K562 (cell line): ENCODE measurements around the gene ATXN7. TPM values are rescaled to one million over a fixed set of nuclear protein-coding genes. Genes with fewer than 3 reads are reported as not detected.

ENCODE experiments used
- ATAC-seq: fragments of 200-7000 bp; cut with Tn5 transposase; 3 replicates; pipeline ENCODE4 v1.9.1; 2020; ENCODE audit warnings: moderate library complexity
- BruUV-seq: library from RNA; stranded (reverse); fragments of 400-500 nt; replicated peaks from 2 replicates; lab custom pipeline; 2021; lab: Mats Ljungman, UMichigan
- CTCF ChIA-PET: fragments of 300-600 bp; formaldehyde crosslinking; extraction: SDS; loops from one replicate; lab custom pipeline; 2021; ENCODE audit warnings: low intra/inter-chr PET ratio; lab: Yijun Ruan, JAX
- POLR2A ChIA-PET: fragments of 300-600, 350-650 bp; sonication (Branson Sonifier 250); formaldehyde crosslinking; extraction: SDS; loops from one replicate; lab custom pipeline; 2021; ENCODE audit warnings: antibody characterized with exemption, inconsistent platforms; lab: Yijun Ruan, JAX
- DNase-seq, 4 experiments: peaks; one replicate each; pipeline versions ENCODE4 v3.0.0 to v3.0.0-alpha.2; 2011 to 2018; ENCODE audit warnings: low spot score in 3 of 4, mixed read lengths in 3 of 4; ENCODE audit errors: extremely low read depth in 1 of 4
- FAIRE-seq: peaks from 2 replicates; lab custom pipeline; 2011; peaks lifted over from hg19 to GRCh38; lab: Jason Lieb, UNC
- H2AFZ ChIP-seq: 2 replicates; pipeline ENCODE4 v1.6.0; 2011; ENCODE audit warnings: low read depth, low read length, control low read depth, inconsistent platforms
- H3K27ac ChIP-seq: fragments of 200-600 bp; 3 replicates; pipeline ENCODE4 v1.8.0; 2011; ENCODE audit warnings: low read depth, mild to moderate bottlenecking, control low read depth, inconsistent platforms, low read length, moderate library complexity, mixed read lengths; ENCODE audit errors: extremely low read depth
- H3K27me3 ChIP-seq, 2 experiments: fragments of 300-600 bp in 1 of 2; 2 replicates in 1 of 2; 3 replicates in 1 of 2; pipeline versions ENCODE4 v1.6.0 to v1.8.0; 2011; ENCODE audit warnings: inconsistent platforms in 2 of 2, low read length in 2 of 2, mild to moderate bottlenecking in 1 of 2, mixed read lengths in 1 of 2, moderate library complexity in 1 of 2; ENCODE audit not compliant: control insufficient read depth in 2 of 2, insufficient read depth in 2 of 2
- H3K36me3 ChIP-seq: fragments of 300-600 bp; 3 replicates; pipeline ENCODE4 v1.8.0; 2011; ENCODE audit warnings: mild to moderate bottlenecking, low read length, inconsistent platforms; ENCODE audit not compliant: control insufficient read depth, insufficient read depth
- H3K4me1 ChIP-seq, 2 experiments: fragments of 200-600 bp in 1 of 2; replicated peaks in 1 of 2; 2 replicates in 1 of 2; 3 replicates in 1 of 2; pipeline versions ENCODE4 v1.5.1 to v1.8.0; 2011; ENCODE audit warnings: inconsistent platforms in 2 of 2, low read length in 2 of 2, mild to moderate bottlenecking in 1 of 2, mixed read lengths in 1 of 2, moderate library complexity in 1 of 2; ENCODE audit not compliant: control insufficient read depth in 2 of 2, insufficient read depth in 2 of 2
- H3K4me2 ChIP-seq: 2 replicates; pipeline ENCODE4 v1.6.1; 2011; ENCODE audit warnings: low read length, control low read depth, inconsistent platforms, mixed read lengths; ENCODE audit not compliant: insufficient read depth
- H3K4me3 ChIP-seq: fragments of 200-600 bp; sonication (generic), shearing (Covaris generic); 2 replicates; pipeline ENCODE4 v1.5.1; 2016; ENCODE audit warnings: control low read depth, inconsistent platforms
- H3K79me2 ChIP-seq: fragments of 200-600 bp; 3 replicates; pipeline ENCODE4 v1.8.0; 2011; ENCODE audit warnings: low read length, inconsistent platforms; ENCODE audit not compliant: control insufficient read depth, insufficient read depth
- H3K9ac ChIP-seq, 2 experiments: 2 replicates each; pipeline versions ENCODE4 v1.6.0 to v1.6.1; 2011; ENCODE audit warnings: low read depth in 2 of 2, low read length in 2 of 2, control low read depth in 1 of 2, inconsistent platforms in 1 of 2, mild to moderate bottlenecking in 1 of 2, mixed read lengths in 1 of 2; ENCODE audit not compliant: insufficient read depth in 1 of 2
- H3K9me1 ChIP-seq: one replicate; pipeline ENCODE4 v1.6.0; 2011; ENCODE audit warnings: inconsistent platforms, mild to moderate bottlenecking, low read length, moderate library complexity; ENCODE audit not compliant: control insufficient read depth, insufficient read depth
- H3K9me3 ChIP-seq: replicated peaks from 2 replicates; pipeline ENCODE4 v1.5.1; 2011; ENCODE audit warnings: low read depth, low read length, inconsistent platforms; ENCODE audit not compliant: control insufficient read depth, insufficient read depth
- H4K20me1 ChIP-seq: replicated peaks from 2 replicates; pipeline ENCODE4 v1.6.1; 2011; ENCODE audit warnings: low read length, inconsistent platforms, mixed read lengths; ENCODE audit not compliant: control insufficient read depth, insufficient read depth
- ETV1 ChIP-seq: fragments of 450-650 bp; conservative IDR thresholded peaks from 2 replicates; pipeline ENCODE4 v1.6.1; 2016; ENCODE audit warnings: missing genetic modification characterization, control low read depth, low read depth, missing compliant biosample characterization
- MCM2 ChIP-seq: fragments of 450-650 bp; IDR thresholded peaks from 2 replicates; pipeline ENCODE4 v1.6.1; 2017; ENCODE audit warnings: low read depth, mild to moderate bottlenecking
- MGA ChIP-seq: fragments of 450-650 bp; IDR thresholded peaks from 2 replicates; pipeline ENCODE4 v1.6.1; 2016; ENCODE audit warnings: mild to moderate bottlenecking, moderate library complexity
- ZBTB11 ChIP-seq, 3 experiments: fragments of 200-800 bp in 1 of 3; fragments of 250-450 bp in 1 of 3; fragments of 450-650 bp in 1 of 3; sonication (Bioruptor Pico) in 1 of 3; sonication (Bioruptor generic) in 1 of 3; formaldehyde crosslinking in 1 of 3; IDR thresholded peaks; 2 replicates each; pipeline versions ENCODE4 v1.6.1 to v1.8.0; 2016 to 2022; ENCODE audit warnings: mild to moderate bottlenecking in 2 of 3, missing genetic modification characterization in 2 of 3, missing compliant biosample characterization in 1 of 3, moderate library complexity in 1 of 3
- WGBS: fragments of 100-300 bp; shearing (Covaris generic); methylation state at CpG from one replicate; pipeline ENCODE4 v1.1.6; 2016; ENCODE audit warnings: low coverage, mixed read lengths; ENCODE audit not compliant: insufficient coverage; ENCODE audit errors: missing lambda C conversion rate; 5-methylcytosine and 5-hydroxymethylcytosine counted together
- in situ Hi-C: fragments of 300-500 bp; cut with MboI; formaldehyde crosslinking; loops from 4 replicates; pipeline ENCODE4 v1.15.0; 2018; ENCODE audit warnings: inconsistent platforms, mixed read lengths
- intact Hi-C: fragments of 100-400 bp; cut with micrococcal nuclease; formaldehyde crosslinking; loops from 2 replicates; pipeline ENCODE4 v1.14.2; 2022
- polyA plus RNA-seq, 8 experiments: library from polyadenylated mRNA; depleted of rRNA in 4 of 8; stranded (reverse) in 5 of 8; unstranded in 3 of 8; fragments of >200 nt; fragmentation: Nextera tagmentation in 2 of 8; fragmentation: Illumina TruSeq in 1 of 8; extraction: Ambion mirVana in 2 of 8; extraction: Trizol in 1 of 8; gene quantifications; 2 replicates each; pipeline versions ENCODE4 v1.2.1 to v1.2.3, GENCODE V29; 2011 to 2014; ENCODE audit warnings: inconsistent platforms in 1 of 8, missing spikeins in 1 of 8
- total RNA-seq, 7 experiments: library from RNA; depleted of rRNA in 6 of 7; stranded (reverse); fragments of >200 nt in 6 of 7; fragmentation: Illumina TruSeq in 2 of 7; extraction: Trizol in 2 of 7; gene quantifications; 2 replicates each; pipeline versions ENCODE4 v1.2.1 to v1.2.3, GENCODE V29; 2011 to 2021; ENCODE audit warnings: low replicate concordance in 1 of 7

Gene ATXN7
- total and polyA plus RNA-seq, 9 of the 15 experiments (the other 6 are each of a cell fraction or from before 2014, with no cell fraction given): 0.41 to 9.2 (median 6.7) TPM

GRCh38 chr3:63824309-63824708 lies 39.4 kb upstream of the ATXN7 start:
- 70% methylated on average over 4 of the region's 4 CpGs for WGBS
- Histone ChIP-seq H3K4me3 (no peak overlapping the region), H3K27me3 (no peaks in the 10 kb centered on the region), H4K20me1 (no peaks in the 10 kb centered on the region), H2AFZ (no peak overlapping the region), H3K9me1 (no peaks in the 10 kb centered on the region), H3K79me2 (no peaks in the 10 kb centered on the region), H3K4me1 (no peaks in the 10 kb centered on the region), H3K27ac (no peak overlapping the region), H3K4me2 (no peak overlapping the region), H3K9me3 (no peaks in the 10 kb centered on the region), H3K9ac (no peak overlapping the region)
- ATAC-seq (no peak), FAIRE-seq (no peak), DNase-seq (no peak)
- in situ Hi-C loops: no loop called here
- intact Hi-C loops: no loop called here
- POLR2A ChIA-PET: no interaction called here
- no TSS peak for BruUV-seq
- TF ChIP-seq ETV1 (tag) (no peak), ZBTB11 (CRISPR knock-in tag; IDR thresholded peaks at IDR 0.05) (peak in 1 of 3 experiments; percentile 60; a peak in 2 of 6 replicates), MGA (no peak), MCM2 (no peak)
- TF ChIP-seq, all 486 proteins: peak for 1
- CTCF ChIA-PET: no interaction called here
- H3K36me3 ChIP-seq: no peaks in the 10 kb centered on the region
